EH (cell line): Measurements from ENCODE around the gene ASPSCR1.

Experiments used
- DNase-seq: peaks from one replicate; pipeline ENCODE4 v3.0.0-alpha.2; 2015; ENCODE audit warnings: low read depth

Gene ASPSCR1

GRCh38 chr17:82055965-82056728 lies 78.7 kb downstream of the ASPSCR1 start:
- no peak for DNase-seq

DNA sequence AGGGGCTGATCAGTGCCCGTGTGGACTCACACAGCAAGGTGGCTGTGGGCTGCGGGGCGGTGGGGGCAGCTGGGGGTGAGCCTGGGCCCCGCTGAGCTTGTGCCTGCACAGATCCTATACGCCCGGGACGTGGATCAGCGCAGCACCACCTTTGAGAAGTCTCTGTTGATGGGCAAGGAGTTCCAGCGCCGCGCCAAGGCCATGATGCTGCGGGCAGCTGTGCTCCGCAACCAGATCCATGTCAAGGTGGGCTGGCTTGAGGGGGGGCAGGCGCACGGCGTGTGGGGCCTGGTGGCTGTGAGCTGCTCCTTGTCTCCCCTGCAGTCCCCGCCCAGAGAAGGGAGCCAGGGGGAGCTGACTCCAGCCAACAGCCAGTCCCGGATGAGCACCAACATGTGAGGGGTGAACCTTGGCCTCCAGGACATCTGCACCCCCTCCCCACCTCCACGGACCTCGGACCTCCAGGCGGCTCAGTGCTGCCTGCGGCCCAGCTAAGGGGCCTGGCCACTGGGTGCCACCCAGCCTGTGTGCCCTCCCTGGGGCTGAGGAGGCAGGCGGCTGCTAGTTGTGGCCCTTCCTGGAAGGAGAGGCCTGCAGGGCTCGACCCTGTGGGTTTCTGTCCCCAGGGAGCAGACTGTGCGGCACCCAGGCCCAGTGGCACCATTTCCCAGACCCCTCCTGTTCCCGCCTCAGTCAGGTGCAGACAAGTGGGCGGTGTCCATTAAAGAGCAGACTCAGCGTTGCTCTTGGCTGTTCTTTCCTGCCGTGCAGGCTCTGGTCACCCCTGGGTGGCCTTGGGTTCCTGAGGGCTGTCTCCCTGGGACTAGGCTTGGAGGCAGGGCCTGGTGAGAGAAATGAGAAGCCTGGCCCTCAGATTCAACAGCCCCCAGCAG lies 79.5 kb downstream of the ASPSCR1 start:
- DNase-seq = no peak

DNA sequence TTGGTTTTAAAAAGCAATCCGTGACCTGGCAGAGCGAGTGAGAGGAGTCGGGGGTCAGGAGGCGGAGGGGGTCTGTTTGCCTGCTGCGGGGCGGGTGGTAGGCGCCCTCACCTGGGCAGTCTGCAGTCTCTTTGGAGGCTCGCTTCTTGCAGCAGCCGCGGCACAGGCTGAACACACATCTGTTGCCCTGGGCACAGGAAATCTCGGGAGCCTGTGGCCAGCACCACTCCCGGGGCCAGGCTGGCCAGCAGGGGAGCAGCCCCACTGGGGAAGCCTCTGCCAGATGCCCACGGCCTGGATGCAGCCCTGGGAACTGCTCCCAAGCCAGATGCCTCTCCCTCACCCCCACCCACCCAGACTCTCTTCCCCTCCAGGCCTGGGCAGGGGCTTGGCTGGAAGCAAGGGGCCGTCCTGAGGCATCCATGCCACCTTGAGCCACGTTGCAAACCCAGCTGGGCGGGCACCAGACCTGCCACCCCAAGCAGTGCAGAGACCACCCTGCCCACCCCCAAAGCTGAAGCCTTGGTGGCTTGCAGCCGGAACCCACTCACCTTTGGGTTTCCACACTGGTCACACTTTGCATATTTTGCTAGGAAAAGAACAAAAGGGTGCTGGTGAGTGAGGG lies 80.9 kb downstream of the ASPSCR1 start:
- no peak for DNase-seq

- DNase-seq = no peak
Observed at GRCh38 chr17:82058855-82059249, 81.4 kb downstream of the ASPSCR1 start.

DNA sequence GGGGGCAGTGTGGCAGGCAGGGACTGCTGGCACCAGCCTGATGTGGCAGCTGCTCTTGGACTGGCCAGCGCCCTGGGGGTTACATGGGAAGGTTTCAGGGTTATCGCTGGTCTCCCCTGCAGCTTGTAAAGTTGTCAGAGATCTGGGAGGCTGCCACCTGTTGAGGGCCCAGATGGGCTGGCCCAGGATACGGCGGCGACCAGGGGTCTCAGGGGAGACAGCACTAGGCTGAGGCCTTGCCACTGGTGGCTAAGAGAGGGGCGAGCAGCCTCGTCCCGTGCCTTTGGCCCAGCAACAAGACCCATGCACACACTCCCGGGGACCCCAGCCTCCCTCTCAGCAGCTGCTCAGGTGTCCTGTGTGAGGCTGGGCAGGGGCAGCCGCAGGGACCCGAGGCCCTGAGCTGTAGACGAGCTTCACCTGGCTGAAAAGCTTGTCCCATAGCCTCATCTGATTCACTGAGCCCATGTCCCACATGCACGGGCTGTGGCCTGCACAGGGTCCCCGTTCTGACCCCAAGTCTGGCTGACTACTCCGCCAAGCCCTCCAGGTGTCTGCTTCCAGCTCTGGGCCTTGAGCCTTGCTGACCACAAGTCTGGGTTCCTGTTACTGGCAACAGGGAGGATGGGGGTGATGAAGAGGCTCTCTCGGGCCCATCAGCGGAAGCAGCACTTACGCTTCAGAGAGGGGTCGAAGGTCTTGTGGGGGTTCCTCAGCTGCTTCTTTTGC lies 82.0 kb downstream of the ASPSCR1 start:
- no peak for DNase-seq

GRCh38 chr17:82060001-82060380 lies 82.6 kb downstream of the ASPSCR1 start:
- no peak for DNase-seq

GRCh38 chr17:82060614-82061013 lies 83.2 kb downstream of the ASPSCR1 start:
- no peak for DNase-seq

DNA sequence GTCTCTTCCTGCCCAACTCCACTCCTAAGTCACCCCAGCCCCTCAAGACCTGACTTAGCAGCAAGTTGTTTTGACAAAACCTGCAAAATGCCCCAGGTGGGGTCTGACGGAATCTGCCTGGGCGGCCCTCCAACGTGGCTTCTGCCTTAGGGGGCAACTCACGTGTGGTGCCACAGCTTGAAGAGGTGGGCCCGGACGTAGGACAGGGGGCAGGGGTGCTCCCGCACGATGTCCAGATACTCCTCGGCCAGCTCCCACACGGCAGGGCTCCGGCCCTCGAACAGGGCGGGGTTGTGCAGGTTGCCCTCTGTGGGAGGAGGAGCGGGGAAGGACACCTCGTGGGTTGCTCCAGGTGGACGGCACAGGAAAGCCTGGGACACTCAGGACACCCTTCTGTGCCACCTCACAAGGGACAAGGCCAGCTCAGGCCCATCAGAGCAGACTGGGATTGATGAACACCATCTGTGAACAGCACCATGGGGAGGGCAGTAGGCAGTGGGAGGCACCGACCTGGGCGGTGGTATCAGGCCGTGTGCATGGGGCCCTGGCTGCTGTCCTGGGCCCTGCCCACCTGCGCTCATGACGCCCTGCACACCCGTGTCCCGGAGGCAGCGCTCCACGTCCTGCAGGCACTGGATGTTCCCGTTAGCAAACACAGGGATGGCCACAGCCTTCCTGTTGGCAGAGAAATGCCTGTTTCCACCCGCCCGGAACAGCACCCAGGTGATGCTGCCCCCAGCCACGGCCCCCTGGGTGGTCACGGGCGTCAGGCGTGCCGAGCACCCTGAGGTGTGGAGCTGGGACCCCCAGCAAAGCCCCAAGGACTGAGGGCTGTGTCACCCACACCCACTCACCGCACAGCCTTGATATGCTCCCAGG lies 83.9 kb downstream of the ASPSCR1 start:
- no peak for DNase-seq

DNA sequence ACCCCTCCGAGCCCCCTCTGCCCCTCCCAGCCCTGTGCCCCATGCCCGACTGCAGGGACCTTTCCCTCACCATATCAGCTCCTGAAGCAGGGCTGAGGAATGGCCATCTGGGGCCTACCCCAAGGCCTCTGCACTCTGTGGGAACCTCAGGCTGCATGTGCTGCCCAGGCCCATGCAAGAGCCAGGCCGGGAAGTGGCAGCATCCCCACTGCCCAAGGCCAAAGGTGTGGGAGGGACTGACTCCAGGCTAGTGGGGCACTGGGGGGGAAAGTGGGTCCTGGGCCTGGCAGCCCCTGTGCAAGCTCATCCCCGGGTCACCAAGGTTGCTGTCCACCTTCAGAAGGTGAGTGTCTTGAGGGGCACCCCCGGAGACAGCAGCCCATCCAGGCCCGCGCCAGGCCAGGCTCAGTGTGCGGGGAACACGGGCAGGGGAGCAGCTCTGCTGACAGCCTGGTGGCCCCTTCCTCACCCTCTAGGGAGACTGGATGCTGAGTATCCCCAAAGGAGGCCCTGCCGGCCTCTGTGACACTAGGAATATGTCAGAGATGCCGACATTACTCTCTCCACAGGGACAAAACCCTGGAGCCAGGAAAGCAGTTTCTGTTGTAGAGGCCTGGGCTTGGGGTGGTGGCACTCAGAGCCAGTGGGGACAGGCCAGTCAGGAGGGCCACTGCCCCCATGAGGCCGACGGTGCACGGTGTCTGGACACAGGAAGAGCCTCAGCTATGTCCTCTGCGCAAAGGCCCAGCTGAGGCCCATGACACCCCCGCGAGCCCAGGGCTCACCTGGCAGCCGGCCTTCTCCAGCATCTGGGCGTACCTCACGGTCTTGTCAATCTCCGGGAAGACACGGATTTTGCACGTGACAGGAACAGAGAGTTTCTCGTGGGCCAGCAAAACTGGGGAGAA lies 84.9 kb downstream of the ASPSCR1 start:
- DNase-seq = no peak

DNA sequence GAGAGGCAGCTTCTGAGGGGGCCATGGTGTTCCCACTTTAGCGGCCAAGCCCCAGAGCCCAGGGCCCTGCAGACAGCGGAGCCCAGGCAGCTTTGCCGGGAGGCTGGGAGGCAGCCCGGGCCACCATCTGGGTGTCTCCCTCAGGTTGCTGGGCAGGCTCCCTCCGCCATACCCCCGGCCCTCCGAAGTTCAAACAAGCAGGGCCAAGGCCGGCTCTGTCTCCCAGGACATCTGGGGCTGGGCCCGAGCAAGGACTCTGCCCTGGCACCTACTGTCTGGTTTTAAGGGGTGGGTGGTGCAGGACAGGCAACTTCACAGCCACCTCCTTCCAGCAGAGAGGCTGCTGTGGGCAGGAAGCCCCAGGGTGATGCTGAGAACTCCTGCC lies 85.5 kb downstream of the ASPSCR1 start:
- no peak for DNase-seq

- no peak for DNase-seq
Observed at GRCh38 chr17:82063424-82064415, 86.3 kb downstream of the ASPSCR1 start.

DNA sequence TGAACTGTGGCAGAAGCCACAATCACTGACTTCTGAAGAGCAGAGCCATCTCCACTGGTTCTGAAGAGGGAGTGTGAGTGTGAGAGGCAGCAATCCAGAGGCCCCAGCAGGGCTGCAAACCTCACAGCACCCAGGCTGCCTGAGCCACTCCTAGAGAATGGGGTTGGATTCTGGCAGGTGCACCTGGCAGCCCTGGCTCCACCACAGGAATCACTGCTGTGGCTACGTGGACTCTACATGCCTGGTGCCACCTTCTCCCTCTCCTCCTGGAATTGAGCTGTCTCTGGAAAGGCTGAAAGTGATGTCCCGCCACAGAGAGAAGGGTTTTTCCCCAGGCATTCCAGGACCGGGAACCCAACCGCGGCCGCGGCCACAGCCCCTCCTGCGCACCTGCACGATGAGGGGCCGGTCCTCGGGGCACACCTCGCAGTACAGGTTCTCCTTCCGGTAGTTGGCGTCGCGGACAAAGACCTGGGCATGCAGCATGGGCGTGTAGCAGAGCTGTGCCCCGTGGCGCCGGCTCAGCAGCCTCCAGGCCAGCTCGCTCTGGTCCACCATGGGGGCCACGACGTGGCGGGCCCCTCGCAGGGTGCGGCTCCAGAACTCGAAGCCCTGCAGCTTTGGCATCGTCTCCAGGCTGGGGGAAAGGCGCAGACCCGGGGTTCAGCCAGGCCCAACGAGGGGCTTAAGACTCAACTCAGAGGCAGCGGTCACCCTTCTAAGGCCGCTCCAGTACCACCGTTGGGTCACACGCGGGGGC lies 87.2 kb downstream of the ASPSCR1 start:
- DNase-seq = no peak

- DNase-seq = peak; percentile 55
Observed at GRCh38 chr17:82065193-82065637, 87.8 kb downstream of the ASPSCR1 start.

DNA sequence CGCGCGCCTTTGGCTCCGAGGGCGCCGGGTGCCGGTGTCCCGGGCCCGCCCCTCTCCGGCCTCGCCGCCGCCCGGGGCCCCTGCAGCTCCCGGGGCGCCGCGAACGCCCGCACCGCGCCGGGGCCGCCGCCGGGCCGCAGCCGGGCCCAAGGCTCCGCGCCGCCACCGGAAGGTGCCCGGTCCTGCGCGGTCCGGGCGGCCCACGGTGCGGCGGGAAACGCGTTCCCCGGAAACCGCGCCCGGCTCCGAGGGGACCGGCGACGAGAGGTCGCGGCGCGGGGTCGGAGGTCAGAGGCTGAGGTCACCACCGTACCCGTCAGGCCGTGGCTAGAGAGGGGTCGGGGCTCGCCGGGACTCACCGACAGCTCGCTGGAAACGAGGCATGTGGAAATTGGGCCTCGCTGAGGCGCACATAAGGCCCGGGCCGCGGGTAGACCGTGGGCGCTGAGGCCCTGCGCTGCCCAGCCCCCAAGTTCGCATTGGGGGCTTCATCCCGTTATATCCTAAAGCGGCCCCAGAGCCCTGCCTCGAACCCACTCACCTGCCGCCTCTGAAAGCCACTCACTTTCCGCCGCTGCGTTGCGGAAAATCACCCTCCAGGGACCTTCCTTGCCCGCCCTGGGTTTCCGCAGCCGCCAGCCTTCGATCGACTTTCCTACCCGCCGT lies 88.3 kb downstream of the ASPSCR1 start, which contains the start of gene DUS1L:
TSS of gene DUS1L (minus strand) at position 167 of the 666 bp plus-strand sequence. CDS start 745 bp downstream, outside the sequence.
- DNase-seq = peak; percentile 48
